Measurements from ENCODE around the gene PCDHB5. TPM values are rescaled to one million over a fixed set of nuclear protein-coding genes. Genes with fewer than 3 reads are reported as not detected.

The PCDHB5 gene
- polyA plus RNA-seq, 1 of the 3 experiments (the other 2 are of a cell fraction): 0.10 TPM

DNA sequence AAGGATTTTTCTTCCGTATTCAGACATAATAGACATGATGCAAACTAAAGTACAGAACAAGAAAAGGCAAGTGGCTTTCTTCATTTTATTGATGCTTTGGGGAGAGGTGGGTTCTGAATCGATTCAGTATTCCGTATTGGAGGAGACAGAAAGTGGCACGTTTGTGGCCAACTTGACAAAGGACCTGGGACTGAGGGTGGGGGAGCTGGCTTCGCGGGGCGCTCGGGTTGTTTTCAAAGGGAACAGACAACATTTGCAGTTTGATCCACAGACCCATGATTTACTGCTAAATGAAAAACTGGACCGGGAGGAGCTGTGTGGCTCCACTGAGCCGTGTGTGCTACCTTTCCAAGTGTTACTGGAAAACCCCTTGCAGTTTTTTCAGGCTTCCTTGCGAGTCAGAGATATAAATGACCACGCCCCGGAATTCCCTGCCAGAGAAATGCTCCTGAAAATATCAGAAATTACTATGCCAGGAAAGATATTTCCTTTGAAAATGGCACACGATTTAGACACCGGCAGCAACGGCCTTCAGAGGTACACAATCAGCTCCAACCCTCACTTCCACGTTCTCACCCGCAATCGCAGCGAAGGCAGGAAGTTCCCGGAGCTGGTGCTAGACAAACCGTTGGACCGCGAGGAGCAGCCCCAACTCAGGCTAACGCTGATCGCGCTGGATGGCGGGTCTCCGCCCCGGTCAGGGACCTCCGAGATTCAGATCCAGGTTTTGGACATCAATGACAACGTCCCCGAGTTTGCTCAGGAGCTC, 15.4 kb downstream of the PCDHB5 start:
- H3K4me3 ChIP-seq (ENCODE audit: low read depth in 2 of 2, low read length in 1 of 2): peak overlapping the region; percentile 54 to 65
- WGBS (ENCODE audit: low lambda C conversion rate): 32% methylated on average over 24 of the region's 33 CpGs
- ChIA-PET CTCF (interaction anchor here (0.6 to 2.0 kb wide), 30 partner anchors 9 to 415 kb away, joined by 3 to 15 read pairs (median 4); partner anchors contain the start of genes PCDHA1, PCDHA4, PCDHA8 and PCDHB14), POLR2A (interaction anchor here (0.9 to 1.2 kb wide), 2 partner anchors 28 to 411 kb away, joined by 3 to 5 read pairs; partner anchors contain the start of gene PCDHB4)
- H3K9me3 ChIP-seq: peaks cover 4% of the 10 kb centered on the region; the same call in 1 of the 2 replicates
- peak overlapping the region; percentile 93 for H2AFZ ChIP-seq (ENCODE audit: low read depth)
- H3K27me3 ChIP-seq (ENCODE audit: insufficient read depth): no peaks in the 10 kb centered on the region
- H3K9me2 ChIP-seq: no peaks in the 10 kb centered on the region
- H3K79me2 ChIP-seq (ENCODE audit: insufficient read depth): no peaks in the 10 kb centered on the region
- H3K36me3 ChIP-seq (replicated peaks in 1 of 2; ENCODE audit: control insufficient read depth in 1 of 2, insufficient read depth in 2 of 2, low read length in 1 of 2): no peaks in the 10 kb centered on the region
- peak overlapping the region; percentile 32; the same call in 1 of the 2 replicates for H3K9ac ChIP-seq
- no peaks in the 10 kb centered on the region for H3F3A ChIP-seq (replicated peaks; ENCODE audit: insufficient read depth)
- DNase-seq: peak; percentile 51
- peak overlapping the region; percentile 72 for H3K4me2 ChIP-seq
- TF ChIP-seq TAF1 (IDR thresholded peaks at IDR 0.05; ENCODE audit: borderline replicate concordance, low read depth, low read length) (no peak), NRF1 (IDR thresholded peaks at IDR 0.05; ENCODE audit: low read depth, low read length) (no peak), PBX3 (IDR thresholded peaks at IDR 0.05) (no peak), MXI1 (IDR thresholded peaks at IDR 0.05; ENCODE audit: low read depth, low read length) (no peak), TCF12 (IDR thresholded peaks at IDR 0.05) (no peak), POLR2AphosphoS5 (IDR thresholded peaks at IDR 0.05; ENCODE audit: low read depth, low read length) (no peak), GABPA (IDR thresholded peaks at IDR 0.05; ENCODE audit: low read depth) (no peak), FOXJ3 (CRISPR knock-in tag; IDR thresholded peaks at IDR 0.05) (no peak), REST (IDR thresholded peaks at IDR 0.05; ENCODE audit: low read depth, low read length) (no peak), MAX (IDR thresholded peaks at IDR 0.05; ENCODE audit: low read depth) (no peak), FOSL2 (IDR thresholded peaks at IDR 0.05; ENCODE audit: borderline replicate concordance, low read depth) (no peak), CTCF (IDR thresholded peaks at IDR 0.05) (no peak), RAD21 (IDR thresholded peaks at IDR 0.05; ENCODE audit: low read length) (no peak)
- TF ChIP-seq, protein P1, sequence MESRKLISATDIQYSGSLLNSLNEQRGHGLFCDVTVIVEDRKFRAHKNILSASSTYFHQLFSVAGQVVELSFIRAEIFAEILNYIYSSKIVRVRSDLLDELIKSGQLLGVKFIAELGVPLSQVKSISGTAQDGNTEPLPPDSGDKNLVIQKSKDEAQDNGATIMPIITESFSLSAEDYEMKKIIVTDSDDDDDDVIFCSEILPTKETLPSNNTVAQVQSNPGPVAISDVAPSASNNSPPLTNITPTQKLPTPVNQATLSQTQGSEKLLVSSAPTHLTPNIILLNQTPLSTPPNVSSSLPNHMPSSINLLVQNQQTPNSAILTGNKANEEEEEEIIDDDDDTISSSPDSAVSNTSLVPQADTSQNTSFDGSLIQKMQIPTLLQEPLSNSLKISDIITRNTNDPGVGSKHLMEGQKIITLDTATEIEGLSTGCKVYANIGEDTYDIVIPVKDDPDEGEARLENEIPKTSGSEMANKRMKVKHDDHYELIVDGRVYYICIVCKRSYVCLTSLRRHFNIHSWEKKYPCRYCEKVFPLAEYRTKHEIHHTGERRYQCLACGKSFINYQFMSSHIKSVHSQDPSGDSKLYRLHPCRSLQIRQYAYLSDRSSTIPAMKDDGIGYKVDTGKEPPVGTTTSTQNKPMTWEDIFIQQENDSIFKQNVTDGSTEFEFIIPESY (IDR thresholded peaks at IDR 0.05; ENCODE audit: borderline replicate concordance, low read depth): no peak
- TF ChIP-seq, protein P2, sequence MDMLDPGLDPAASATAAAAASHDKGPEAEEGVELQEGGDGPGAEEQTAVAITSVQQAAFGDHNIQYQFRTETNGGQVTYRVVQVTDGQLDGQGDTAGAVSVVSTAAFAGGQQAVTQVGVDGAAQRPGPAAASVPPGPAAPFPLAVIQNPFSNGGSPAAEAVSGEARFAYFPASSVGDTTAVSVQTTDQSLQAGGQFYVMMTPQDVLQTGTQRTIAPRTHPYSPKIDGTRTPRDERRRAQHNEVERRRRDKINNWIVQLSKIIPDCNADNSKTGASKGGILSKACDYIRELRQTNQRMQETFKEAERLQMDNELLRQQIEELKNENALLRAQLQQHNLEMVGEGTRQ (IDR thresholded peaks at IDR 0.05; ENCODE audit: borderline replicate concordance, low read depth, low read length): no peak
- H3K4me1 ChIP-seq (ENCODE audit: control insufficient read depth in 1 of 2, insufficient read depth in 2 of 2, low read depth in 1 of 2, low read length in 1 of 2): no peaks in the 10 kb centered on the region
- H4K20me1 ChIP-seq (ENCODE audit: insufficient read depth): no peaks in the 10 kb centered on the region
- H3K27ac ChIP-seq (ENCODE audit: low read depth in 2 of 2, low read length in 1 of 2): peak overlapping the region in 1 of 2 experiments; percentile 53; a peak in 1 of 4 replicates

Measured in SK-N-SH (cell line).